NCI-H1694 (cell line): ENCODE results near the gene USP28.
A peak's percentile ranks its signal among the peaks of the same experiment; 100 is the strongest.
"Not testable (repeated sequence)": the region's sequence is repeated elsewhere in the genome, so short reads cannot be mapped to it uniquely, and the experiment has no call there.

Experiments
- DNase-seq: peaks from one replicate; lab custom pipeline; 2025; lab: John Stamatoyannopoulos, UW

Gene USP28, protein sequence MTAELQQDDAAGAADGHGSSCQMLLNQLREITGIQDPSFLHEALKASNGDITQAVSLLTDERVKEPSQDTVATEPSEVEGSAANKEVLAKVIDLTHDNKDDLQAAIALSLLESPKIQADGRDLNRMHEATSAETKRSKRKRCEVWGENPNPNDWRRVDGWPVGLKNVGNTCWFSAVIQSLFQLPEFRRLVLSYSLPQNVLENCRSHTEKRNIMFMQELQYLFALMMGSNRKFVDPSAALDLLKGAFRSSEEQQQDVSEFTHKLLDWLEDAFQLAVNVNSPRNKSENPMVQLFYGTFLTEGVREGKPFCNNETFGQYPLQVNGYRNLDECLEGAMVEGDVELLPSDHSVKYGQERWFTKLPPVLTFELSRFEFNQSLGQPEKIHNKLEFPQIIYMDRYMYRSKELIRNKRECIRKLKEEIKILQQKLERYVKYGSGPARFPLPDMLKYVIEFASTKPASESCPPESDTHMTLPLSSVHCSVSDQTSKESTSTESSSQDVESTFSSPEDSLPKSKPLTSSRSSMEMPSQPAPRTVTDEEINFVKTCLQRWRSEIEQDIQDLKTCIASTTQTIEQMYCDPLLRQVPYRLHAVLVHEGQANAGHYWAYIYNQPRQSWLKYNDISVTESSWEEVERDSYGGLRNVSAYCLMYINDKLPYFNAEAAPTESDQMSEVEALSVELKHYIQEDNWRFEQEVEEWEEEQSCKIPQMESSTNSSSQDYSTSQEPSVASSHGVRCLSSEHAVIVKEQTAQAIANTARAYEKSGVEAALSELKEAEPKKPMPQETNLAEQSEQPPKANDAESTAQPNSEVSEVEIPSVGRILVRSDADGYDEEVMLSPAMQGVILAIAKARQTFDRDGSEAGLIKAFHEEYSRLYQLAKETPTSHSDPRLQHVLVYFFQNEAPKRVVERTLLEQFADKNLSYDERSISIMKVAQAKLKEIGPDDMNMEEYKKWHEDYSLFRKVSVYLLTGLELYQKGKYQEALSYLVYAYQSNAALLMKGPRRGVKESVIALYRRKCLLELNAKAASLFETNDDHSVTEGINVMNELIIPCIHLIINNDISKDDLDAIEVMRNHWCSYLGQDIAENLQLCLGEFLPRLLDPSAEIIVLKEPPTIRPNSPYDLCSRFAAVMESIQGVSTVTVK

DNA sequence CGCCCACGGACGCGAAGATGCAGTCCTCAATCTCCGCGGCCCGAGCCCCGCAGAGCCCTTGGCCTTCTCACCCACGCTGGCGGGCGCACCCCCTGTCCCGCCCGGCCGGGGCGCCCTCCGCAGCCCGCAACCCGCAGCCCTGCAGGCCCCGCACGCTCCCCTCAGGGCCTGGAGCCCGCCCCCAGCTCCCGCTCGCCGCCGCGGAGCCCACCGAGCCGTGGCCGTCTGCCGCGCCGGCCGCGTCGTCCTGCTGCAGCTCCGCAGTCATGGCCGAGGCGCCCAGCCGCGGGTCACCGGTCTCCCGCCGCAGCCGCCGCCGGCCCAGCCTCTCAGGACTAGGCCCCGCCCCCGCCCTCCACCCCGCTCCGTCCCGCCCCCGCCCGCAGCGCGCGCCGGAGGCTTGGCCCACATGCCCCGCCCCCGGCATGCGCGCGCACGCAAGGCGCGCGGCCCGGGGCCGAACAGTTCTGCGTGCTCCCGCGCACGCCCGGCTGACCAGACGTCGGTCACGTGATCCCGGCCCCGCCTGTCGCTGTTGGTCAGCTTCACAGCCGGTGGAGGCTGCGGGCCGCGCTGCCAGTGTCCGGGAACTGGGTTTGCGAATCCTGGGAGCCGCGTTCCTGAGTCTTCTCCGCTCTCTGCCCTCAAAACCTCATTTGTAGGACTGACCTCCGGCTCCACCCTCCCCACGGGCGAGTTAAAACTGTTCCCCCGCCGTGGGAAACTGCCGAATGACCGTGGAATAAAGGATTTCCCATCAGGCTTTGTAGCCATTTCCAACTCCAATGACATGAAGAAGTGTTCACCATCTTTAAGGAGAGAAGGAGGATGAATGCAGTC lies at the start of gene USP28:
Gene USP28 (minus strand): TSS at position 339 of the 840 bp plus-strand sequence. CDS start 71 bp downstream, at position 268.
- DNase-seq, result peak; percentile 11

DNA sequence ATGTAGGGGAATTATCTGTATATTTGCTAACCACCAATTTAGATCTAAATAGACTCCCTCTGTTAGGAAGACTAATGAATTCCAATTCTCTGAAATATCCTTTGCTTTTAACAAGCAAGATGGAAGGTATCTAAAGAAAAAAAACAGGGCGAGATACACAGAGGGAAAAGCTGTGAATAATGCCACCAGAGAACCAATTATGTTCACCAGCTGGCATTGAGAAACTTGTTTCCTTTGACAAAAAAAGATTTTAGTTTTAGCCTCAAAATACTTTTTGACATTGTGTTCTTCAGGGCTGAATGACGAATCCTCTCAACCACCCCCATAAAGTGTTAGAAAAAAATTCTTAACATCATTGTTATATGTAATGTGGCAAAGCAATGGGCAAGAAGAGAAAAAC lies 48.2 kb upstream of the USP28 start:
- no peak for DNase-seq

- not testable (repeated sequence) for DNase-seq
Measured at GRCh38 chr11:113911491-113911890, 36.1 kb upstream of the USP28 start.

GRCh38 chr11:113908098-113908497 lies 32.7 kb upstream of the USP28 start:
- no peak for DNase-seq

GRCh38 chr11:113907681-113908080 lies 32.3 kb upstream of the USP28 start:
- no peak for DNase-seq

DNA sequence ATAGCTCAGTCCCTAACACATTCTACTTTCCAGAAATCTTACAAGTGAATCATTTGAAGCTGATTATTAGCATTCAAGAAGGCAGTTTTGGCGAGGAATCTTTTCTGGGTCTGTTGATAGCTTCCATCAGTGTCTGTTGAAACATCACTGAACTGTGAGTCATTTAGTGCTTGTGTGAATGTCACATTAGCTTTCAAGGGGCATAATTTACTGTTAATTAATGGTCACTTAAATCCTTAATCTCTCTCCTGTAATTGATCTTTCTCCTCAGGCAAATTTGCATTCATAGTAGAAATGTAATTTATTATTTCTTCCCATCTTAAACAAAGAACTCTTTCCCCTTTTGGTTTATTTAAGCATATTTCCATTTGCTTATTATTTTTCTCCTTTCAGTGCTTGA lies 31.8 kb upstream of the USP28 start:
- DNase-seq, result no peak

DNA sequence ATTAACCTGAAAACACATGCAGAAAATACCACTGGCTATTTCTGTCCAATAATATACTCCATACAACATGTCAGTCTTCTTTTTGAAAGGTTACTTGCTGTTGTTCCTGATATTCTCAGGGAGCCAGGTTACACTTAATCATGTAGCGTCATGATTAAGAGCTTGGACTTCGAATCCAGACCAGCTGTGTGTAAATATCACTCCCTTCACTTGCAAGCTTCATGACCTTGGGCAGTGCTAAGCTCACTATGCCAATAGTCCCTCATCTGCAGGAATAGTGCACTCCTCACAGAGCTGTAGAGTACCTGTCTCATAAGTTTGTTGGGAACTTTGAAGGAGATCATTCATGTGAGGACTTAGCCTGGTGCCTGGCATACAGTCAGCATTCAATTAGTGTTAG lies 31.1 kb upstream of the USP28 start:
- no peak for DNase-seq

DNA sequence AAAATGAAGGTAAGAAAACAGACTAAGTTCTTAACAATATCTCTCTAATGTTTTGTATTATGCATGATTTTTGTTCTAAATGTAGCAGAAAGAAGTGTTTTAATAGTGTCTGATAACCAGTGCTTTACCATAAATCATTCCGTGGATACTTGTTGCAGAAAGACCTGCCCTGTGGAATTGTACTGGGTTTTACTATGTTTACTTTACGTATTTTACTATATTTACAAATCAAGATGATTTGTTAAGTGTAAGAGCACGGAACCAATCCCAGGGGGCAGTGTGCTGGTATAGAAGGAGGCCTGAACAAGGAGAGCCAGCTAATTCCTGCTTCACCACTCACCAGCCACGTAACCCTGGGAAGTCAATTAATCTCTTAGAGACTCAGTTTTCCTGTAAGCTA lies 30.7 kb upstream of the USP28 start:
- DNase-seq, result no peak

GRCh38 chr11:113904379-113905101 lies 29.2 kb upstream of the USP28 start, which contains the start of gene HTR3B:
Gene HTR3B (plus strand): TSS chr11:113904796. CDS start chr11:113904934, 138 bp downstream.
- no peak for DNase-seq

GRCh38 chr11:113901141-113901540 lies 25.8 kb upstream of the USP28 start:
- DNase-seq, result no peak

- no peak for DNase-seq
Measured at GRCh38 chr11:113896156-113896879, 20.9 kb upstream of the USP28 start.

DNA sequence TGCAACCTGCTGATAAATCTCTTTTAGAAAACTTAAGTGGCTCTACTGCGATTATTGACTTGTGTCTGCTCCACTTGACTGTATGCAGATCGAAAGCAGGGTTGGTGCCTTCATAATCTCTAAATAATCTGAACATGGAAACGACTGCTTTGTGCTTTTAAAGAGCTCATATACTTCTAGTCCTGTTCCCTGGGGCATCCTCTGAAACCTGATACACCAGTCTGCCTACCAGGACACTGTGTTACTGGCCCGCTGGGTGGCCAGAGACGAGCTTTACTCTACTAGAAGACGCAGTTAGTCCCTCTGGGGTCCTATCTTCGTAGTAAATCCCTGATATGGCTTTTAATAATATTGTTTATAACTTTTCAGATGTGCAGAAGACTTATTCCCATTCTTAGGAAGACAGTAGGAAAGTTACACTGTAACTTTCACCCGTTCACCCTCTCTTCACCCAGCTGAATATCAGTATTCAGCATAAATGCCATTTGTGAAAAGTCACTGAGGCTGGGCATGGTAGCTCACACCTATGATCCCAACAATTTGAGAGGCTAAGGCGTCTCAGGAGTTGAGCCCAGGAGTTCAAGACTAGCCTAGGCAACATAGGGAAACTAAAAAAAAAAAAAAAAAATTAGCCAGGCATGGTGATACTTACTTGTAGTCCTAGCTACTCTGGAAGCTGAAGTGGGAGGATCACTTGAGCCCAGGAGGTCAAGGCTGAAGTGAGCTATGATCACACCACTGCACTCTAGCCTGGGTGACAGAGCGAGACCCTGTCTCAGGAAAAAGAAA lies 20.2 kb upstream of the USP28 start:
- no peak for DNase-seq

DNA sequence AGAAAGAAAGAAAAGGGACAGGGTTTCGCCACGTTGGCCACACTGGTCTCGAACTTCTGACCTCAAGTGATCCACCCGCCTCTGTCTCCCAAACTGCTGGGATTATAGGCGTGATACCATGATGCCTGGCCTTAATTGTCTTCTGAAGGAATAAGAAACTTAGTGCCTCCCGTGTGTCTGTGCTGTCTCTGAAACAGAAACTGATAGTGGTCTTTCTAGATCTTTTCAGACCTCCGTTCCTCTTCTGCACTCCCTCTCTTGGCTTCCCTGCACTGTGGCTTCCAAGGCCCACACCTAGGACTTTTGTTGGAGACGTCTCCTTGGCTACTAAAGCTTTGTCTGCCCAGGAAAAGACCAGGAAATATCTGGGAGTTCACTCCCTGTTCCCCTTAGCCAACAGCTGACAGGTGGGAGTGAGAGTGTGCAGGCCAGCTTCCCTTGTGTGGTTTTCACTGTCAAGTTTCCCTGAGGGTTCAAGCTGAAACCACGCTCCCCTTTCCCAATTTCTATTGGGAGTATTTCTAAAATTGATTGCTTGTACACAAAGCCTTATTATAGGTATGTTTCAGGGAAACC lies 19.1 kb upstream of the USP28 start:
- no peak for DNase-seq

DNA sequence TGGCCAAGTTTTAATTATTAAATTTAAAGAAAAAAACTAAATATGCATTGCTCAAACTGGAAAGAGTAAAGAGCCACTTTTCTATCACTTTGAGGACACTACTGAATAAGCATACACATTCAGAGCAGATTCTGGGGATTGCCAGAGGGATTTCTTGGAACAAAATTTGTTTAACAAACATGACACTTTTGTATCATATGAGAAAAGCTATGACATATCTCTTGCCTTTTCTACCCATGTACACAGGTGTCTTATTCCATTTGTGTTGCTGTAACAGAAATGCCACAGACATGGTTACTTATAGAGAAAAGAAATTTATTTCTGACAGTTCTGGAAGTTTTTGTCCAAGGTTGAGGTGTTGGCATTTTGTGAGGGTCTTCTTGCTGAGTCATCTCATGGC lies 13.5 kb upstream of the USP28 start:
- no peak for DNase-seq

DNA sequence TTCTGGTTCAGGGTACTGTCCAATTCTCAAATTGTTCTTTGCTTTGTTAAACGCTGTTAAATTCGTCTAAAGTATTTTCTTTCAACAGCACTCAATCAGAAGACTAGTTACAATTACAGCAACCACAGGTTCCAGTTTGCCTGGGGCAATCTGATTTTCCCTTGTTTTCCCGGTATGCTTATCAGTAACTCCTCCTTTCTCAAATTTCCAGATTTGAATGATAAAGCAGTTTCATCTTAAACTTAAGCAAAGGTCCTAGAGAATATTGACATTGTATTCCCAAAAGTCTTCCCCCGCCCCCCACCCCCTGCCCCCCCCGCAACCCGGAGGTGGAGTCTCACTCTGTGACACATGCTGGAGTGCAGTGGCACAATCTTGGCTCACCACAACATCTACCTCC lies 10.5 kb upstream of the USP28 start:
- no peak for DNase-seq

DNA sequence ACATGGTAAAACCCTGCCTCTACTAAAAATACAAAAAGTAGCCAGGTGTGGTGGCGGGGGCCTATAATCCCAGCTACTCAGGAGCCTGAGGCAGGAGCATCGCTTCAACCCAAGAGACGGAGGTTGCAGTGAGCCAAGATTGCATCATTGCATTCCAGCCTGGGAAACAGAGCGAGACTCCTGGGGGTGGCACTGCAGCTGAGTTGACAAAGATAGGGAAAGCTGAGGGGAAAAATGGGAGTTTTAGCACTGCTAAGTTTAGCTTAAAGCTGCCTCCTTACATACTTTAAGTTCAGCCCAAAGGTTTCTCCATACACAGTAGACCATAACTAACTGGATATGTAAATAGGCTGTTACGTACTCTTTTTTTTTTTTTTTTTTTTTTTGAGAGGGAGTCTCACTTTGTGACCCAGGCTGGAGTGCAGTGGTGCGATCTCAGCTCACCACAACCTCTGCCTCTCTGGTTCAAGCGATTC lies 9.0 kb upstream of the USP28 start:
- no peak for DNase-seq

- no peak for DNase-seq
Measured at GRCh38 chr11:113881856-113882255, 6.5 kb upstream of the USP28 start.

- no peak for DNase-seq
Measured at GRCh38 chr11:113880971-113881370, 5.6 kb upstream of the USP28 start.

DNA sequence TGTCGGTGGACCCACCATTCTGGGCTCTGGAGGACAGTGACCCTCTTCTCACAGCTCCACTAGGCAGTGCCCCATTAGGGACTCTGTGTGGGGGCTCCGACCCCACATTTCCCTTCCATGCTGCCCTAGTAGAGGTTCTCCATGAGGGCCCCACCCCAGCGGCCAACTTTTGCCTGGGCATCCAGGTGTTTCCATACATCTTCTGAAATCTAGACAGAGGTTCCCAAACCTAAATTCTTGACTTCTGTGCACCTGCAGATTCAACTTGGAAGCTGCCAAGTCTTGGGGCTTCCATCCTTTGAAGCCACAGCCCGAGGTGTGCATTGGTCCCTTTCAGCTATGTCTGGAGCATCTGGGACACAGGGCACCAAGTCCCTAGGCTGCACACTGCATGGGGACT lies 4.1 kb upstream of the USP28 start:
- DNase-seq, result not testable (repeated sequence)
